AG08395 (cell line): ENCODE results near the gene NFYA.

Source experiments
- DNase-seq: peaks from one replicate; pipeline ENCODE4 v3.0.0; 2012; ENCODE audit warnings: mixed read lengths, low spot score

Gene NFYA

DNA sequence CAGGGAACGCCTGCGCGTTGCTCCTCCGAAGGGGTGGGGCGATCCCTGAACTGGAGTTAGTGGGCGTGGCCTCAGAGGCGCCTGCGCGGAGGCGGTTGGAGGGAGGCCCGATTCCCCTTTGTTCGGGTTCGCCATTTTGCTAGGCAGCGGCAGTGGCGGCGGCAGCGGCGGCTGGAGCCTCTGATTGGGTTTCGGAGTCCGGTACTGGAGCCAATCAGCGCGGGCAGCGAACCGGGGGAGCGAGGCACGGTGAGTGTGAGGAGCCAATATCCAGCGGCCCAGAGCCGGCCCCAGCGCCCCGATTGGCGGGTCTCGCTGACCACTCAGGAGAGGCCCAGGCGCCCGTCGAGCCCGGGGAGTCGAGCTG lies at the start of gene NFYA:
Gene NFYA, plus strand, starts transcription at position 139 of the 367 bp plus-strand sequence. CDS start 6,116 bp downstream, outside the sequence.
- DNase-seq, result no peak

GRCh38 chr6:41023114-41023513 lies 49.7 kb upstream of the NFYA start:
- DNase-seq, result no peak

GRCh38 chr6:41025966-41026530 lies 46.7 kb upstream of the NFYA start:
- DNase-seq, result no peak

DNA sequence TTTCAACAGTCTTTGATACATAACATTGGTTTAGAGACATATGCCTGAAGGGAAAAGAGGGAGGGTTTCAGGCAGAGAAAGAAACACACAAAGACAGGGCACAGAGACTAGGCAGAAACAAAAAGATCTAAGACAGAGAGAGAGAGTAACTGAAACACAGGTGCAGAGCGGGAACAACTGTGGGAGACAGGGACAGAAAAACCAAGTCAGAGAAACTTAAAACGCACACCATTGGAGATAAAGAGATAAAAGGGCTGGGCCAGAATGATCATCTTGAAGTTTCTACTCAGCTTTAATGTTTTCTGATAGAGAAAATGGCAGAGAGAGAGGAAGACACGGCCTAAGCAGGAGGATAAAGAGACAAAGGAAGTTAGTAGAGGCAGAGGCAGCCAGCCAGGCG lies 45.5 kb upstream of the NFYA start:
- DNase-seq, result no peak

DNA sequence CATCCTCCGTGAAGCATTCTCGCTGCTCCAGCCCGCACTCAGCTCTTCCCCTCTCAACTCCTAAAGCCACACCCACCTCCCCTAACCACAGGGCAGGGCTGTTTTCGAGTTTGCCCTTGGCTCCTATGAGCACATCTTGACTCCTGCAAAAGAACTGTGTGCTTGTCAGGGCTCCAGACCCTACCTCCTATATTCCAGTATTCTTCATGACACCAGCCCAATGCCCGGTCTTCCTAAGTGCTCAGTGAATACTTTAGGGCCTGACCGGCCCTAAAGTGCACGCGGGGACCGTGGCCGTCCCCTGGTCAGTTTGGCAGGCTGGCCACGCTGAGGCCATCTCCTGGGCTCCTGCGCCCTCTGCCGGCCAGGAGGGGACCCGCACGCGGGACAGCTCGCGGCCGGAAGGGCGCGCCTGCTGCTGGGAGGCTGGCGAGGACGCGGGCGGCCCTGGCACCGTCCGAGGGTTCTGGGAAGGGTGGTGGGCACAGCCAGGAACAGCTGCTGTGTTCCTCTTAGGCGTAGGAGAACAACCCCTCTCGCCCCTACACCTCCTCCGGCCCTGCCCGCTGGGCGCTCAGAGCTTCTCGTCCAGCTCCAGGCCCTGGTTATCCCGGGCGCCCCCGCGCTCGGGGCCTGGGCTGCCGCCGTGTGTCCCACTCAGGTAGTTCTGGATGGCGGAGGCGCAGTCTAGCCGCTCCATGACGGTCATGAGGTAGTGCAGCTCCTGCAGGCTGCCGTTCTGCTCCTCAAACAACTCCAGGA lies 44.8 kb upstream of the NFYA start:
- peak; percentile 90 for DNase-seq

- no peak for DNase-seq
Measured at GRCh38 chr6:41028561-41029412, 44.0 kb upstream of the NFYA start.

- DNase-seq, result no peak
Measured at GRCh38 chr6:41032830-41033229, 39.9 kb upstream of the NFYA start.

- DNase-seq, result no peak
Measured at GRCh38 chr6:41033776-41034175, 39.0 kb upstream of the NFYA start.

DNA sequence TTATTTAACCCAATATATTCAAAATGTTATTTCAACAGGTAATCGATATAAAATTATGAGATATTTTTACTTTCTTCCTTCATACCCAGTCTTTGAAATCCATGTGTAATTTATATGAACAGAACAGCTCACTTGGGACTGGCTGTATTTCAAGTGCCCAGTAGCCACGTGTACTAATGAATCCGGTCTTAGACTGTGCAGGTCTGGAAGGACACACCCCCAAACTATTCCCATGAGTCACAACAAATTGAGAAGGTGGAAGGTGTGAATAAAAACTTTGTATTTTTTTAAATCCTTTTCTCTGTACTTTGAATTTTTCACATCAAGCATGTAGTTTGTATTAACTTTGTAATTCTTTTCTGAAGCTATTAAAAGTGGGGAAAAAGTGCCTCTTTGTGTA lies 36.6 kb upstream of the NFYA start:
- DNase-seq, result no peak

GRCh38 chr6:41036601-41037000 lies 36.2 kb upstream of the NFYA start:
- DNase-seq, result no peak

GRCh38 chr6:41037107-41037900 lies 35.5 kb upstream of the NFYA start:
- DNase-seq, result no peak

- DNase-seq, result no peak
Measured at GRCh38 chr6:41038205-41038604, 34.6 kb upstream of the NFYA start.

GRCh38 chr6:41039060-41039998 lies 33.4 kb upstream of the NFYA start, which contains the start of gene UNC5CL:
UNC5CL (minus strand) TSS chr6:41039221; CDS start chr6:41035074, 4,147 bp downstream.
- DNase-seq, result peak; percentile 60

DNA sequence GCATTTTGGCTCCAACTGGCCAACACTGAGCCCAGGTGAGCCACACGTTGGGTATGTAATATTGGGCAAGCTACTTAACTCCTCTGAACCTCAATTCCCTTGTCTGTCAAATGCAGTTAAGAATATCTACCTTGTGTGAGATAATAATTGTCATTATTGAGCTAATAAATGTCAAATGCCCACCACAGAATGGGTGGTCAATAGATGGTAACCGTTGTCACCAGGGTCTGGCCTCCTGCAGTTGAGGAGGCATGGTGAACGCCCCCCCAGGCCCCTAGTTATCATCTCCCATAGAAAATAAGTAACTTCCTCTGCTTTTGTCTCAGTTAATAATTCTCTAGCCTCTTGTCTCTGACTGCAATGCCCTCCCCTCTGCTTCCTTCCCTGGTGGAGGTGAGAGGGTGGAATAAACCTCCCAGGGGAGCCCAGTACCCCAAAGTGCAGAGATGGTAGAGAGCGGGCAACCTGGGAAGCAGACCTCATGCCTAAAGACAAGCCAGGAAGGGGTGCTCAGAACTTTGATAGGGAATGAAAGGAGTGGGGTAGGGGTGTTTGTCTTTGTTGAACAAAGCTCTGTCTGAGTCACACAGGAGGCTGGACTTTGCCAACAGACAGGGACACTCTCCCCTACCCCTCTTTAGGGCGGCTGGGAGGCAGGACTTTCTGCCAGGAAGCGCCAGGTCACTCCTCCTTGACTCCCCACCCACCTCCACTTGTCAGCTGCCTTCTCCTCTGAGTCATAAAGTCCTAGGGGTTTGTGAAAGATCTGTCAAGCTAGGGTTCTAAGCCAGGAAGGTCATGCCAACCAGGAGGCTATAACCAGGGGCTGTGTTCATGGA lies 32.5 kb upstream of the NFYA start:
- peak; percentile 26 for DNase-seq

- no peak for DNase-seq
Measured at GRCh38 chr6:41040940-41041536, 31.7 kb upstream of the NFYA start.

DNA sequence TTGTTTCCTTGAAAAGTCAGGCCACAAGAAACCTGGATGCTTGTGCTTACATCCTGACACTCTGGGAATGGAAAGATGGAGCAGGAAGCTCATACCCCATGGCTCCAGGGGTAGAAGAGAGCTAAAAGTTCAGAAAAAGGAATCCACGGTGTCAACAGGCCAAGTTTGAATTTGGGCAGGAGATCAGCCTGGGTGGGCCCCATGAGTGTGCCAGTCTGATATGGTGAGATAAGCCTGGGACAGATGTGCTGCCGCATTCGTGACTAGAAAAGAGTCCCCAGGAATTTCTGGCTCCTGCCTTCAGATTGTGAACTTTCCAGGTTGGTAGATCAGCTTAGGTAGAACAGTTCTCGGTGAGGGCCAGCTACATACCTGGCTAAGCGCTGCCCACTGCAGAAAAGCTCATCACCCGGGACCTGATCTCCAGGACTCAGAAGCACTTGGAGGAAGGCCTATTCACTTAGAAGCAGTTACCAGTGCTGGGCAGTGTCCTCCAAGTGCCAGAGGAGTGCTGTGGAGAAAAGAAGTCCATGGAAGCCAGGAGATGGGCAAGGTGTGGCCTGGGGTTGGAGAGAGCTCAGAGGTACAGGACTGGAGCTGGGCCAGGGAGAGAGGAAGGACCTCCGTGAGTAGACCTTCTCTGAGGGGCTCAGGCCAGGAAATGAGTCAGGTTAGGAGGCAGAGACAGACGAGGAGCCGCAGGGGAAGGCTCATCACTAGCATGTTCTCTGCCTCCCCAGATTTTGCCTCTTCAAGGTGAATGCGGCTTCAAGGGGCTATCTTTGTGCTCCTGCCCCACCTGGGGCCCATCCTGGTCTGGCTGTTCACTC lies 30.3 kb upstream of the NFYA start, which contains the start of gene TSPO2:
Gene TSPO2, plus strand, starts transcription at position 242 of the 830 bp plus-strand sequence. Its CDS starts 519 bp downstream, at position 761.
- no peak for DNase-seq

GRCh38 chr6:41043151-41043550 lies 29.6 kb upstream of the NFYA start:
- no peak for DNase-seq

- no peak for DNase-seq
Measured at GRCh38 chr6:41045664-41046063, 27.1 kb upstream of the NFYA start.
